Common myeloid progenitor, CD34-positive (primary cell): ENCODE results near the gene CASP10.

Source experiments
- CTCF ChIA-PET: fragments of 350-600 bp; sonication (Branson Sonifier 250); formaldehyde crosslinking; loops from one replicate; lab custom pipeline; 2021; ENCODE audit warnings: antibody characterized with exemption; lab: Charles Lee
- POLR2A ChIA-PET: fragments of 350-600 bp; sonication (Branson Sonifier 250); formaldehyde crosslinking; loops from one replicate; lab custom pipeline; 2021; ENCODE audit warnings: antibody characterized with exemption; lab: Charles Lee
- DNase-seq, 3 donors: peaks; one replicate each; pipeline versions ENCODE4 v3.0.0 to v3.0.0-alpha.2; 2013
- H3K27ac ChIP-seq, 2 experiments: 1 replicate in 1 of 2; 2 replicates in 1 of 2; pipeline ENCODE4 v1.7.0; 2013; ENCODE audit warnings: inconsistent platforms in 2 of 2, low read length in 2 of 2, mild to moderate bottlenecking in 2 of 2, low read depth in 1 of 2, moderate library complexity in 1 of 2; ENCODE audit not compliant: severe bottlenecking in 2 of 2, insufficient read depth in 1 of 2, poor library complexity in 1 of 2
- H3K27me3 ChIP-seq, 5 experiments: replicated peaks in 2 of 5; 1 replicate in 3 of 5; 2 replicates in 2 of 5; pipeline versions ENCODE4 v1.6.1 to v1.7.0; 2013; ENCODE audit warnings: low read length in 4 of 5, mild to moderate bottlenecking in 2 of 5, moderate library complexity in 2 of 5, inconsistent platforms in 1 of 5; ENCODE audit not compliant: insufficient read depth in 5 of 5, control insufficient read depth in 4 of 5
- H3K36me3 ChIP-seq, 4 experiments: 1 replicate in 2 of 4; 2 replicates in 2 of 4; pipeline versions ENCODE4 v1.6.1 to v1.7.0; 2013; ENCODE audit warnings: low read length in 3 of 4, control low read depth in 1 of 4, mild to moderate bottlenecking in 1 of 4; ENCODE audit not compliant: control insufficient read depth in 4 of 4, insufficient read depth in 4 of 4
- H3K4me1 ChIP-seq, 4 experiments: 1 replicate in 3 of 4; 2 replicates in 1 of 4; pipeline versions ENCODE4 v1.6.1 to v1.7.1; 2013; ENCODE audit warnings: low read length in 3 of 4, mild to moderate bottlenecking in 3 of 4, control low read depth in 1 of 4, inconsistent platforms in 1 of 4, moderate library complexity in 1 of 4; ENCODE audit not compliant: control insufficient read depth in 4 of 4, insufficient read depth in 4 of 4; ENCODE audit errors: control extremely low read depth in 1 of 4
- H3K4me3 ChIP-seq, 7 experiments: 1 replicate in 4 of 7; 2 replicates in 3 of 7; pipeline versions ENCODE4 v1.5.1 to v1.7.0; 2013; ENCODE audit warnings: mild to moderate bottlenecking in 7 of 7, low read length in 6 of 7, moderate library complexity in 6 of 7, inconsistent platforms in 2 of 7, low read depth in 2 of 7, control low read depth in 1 of 7; ENCODE audit not compliant: insufficient read depth in 4 of 7, control insufficient read depth in 1 of 7; ENCODE audit errors: extremely low read depth in 1 of 7
- H3K9me3 ChIP-seq, 5 experiments: 1 replicate in 4 of 5; 2 replicates in 1 of 5; pipeline versions ENCODE4 v1.6.1 to v1.7.1; 2013; ENCODE audit warnings: low read length in 4 of 5, mild to moderate bottlenecking in 2 of 5, inconsistent platforms in 1 of 5, low read depth in 1 of 5, moderate library complexity in 1 of 5; ENCODE audit not compliant: control insufficient read depth in 4 of 5, insufficient read depth in 2 of 5; ENCODE audit errors: control extremely low read depth in 1 of 5
- WGBS: methylation state at CpG from one replicate; pipeline ENCODE4 v1.1.5; 2013; ENCODE audit not compliant: insufficient coverage; 5-methylcytosine and 5-hydroxymethylcytosine counted together

CASP10 gene

DNA sequence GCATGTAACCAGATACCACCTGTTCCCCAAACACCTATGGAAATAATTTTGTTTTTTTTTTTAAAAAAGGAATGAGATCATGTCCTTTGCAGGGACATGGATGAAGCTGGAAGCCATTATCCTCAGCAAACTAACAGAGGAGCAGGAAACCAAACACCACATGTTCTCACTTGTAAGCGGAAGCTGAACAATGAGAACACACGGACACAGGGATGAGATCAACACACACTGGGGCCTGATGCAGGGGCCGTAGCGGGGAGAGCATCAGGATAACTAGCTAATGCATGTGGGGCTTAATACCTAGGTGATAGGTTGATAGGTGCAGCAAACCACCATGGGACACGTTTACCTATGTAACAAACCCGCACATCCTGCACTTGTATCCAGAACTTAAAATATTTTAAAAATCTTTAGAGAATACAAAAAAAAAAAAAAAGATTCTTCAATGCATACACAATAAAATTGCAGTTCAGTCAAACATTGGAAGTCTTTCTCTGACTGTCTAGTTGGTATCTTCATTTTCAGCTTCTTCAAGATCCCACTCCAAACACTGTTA is 11.6 kb upstream of the CASP10 start:
- peaks cover 2 to 12% (median 8%) of the 10 kb centered on the region in 4 experiments for H3K36me3 ChIP-seq
- no peak overlapping the region for H3K27ac ChIP-seq
- H3K4me1 ChIP-seq: peaks cover 0 to 19% (median 7%) of the 10 kb centered on the region in 4 experiments
- peaks cover 0 to 2% (median 0%) of the 10 kb centered on the region in 5 experiments for H3K9me3 ChIP-seq
- H3K4me3 ChIP-seq: no peak overlapping the region
- ChIA-PET POLR2A (no interaction called here), CTCF (interaction anchor here (0.6 to 2.2 kb wide), 10 partner anchors 11 to 266 kb away, joined by 3 to 9 read pairs (median 3); partner anchors contain the start of gene CASP10)
- no peaks in the 10 kb centered on the region for H3K27me3 ChIP-seq
- no peak for DNase-seq
- WGBS: 93% methylated on average over 3 of the region's 6 CpGs

DNA sequence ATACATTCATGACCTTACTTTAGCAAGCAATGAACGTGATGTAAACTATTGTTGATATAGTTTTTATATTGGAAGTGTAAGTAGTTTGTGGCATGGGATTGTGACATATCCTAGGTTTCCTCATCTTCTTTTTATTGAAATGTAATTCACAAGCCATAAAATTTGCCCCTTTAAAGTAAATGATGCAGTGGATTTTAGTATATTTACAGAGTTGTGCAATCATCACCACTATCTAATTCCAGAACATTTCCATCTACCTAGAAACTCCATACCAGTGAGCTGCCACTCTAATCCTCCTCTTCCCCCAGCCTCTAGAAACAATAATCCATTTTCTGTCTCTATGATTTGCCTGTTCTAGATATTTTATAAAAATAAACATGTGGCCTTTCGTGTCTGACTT is 10.7 kb upstream of the CASP10 start:
- ChIA-PET POLR2A (no interaction called here), CTCF (interaction anchor here (0.6 to 1.4 kb wide), 6 partner anchors 14 to 267 kb away, joined by 3 to 7 read pairs (median 3); no protein-coding TSS in a partner anchor)
- WGBS: no CpG with 5 or more reads among the region's 2 CpGs
- H3K4me1 ChIP-seq: peaks cover 0 to 19% (median 7%) of the 10 kb centered on the region in 4 experiments
- H3K9me3 ChIP-seq: no peaks in the 10 kb centered on the region
- no peak for DNase-seq
- no peak overlapping the region for H3K4me3 ChIP-seq
- no peaks in the 10 kb centered on the region for H3K27me3 ChIP-seq
- H3K36me3 ChIP-seq: peaks cover 0 to 4% (median 4%) of the 10 kb centered on the region in 4 experiments
- H3K27ac ChIP-seq: no peak overlapping the region

DNA sequence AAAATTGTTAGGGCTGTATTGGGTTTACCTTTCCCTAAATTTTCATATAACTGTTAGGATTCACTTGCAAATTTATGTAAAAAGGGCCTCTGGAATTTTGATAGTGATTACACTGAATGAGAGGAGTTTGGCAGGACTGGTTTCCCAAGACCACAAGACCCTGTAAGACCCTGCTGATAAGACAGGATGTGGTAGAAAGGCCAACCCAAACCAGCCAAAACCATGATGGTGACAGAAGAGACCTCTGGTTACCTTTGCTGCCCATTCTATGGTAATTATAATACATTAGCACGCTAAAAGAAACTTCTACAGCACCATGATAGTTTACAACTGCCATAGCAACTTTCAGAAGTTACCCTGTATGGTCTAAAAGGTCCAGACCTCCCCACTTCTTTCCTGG is 8.3 kb upstream of the CASP10 start:
- ChIA-PET POLR2A (no interaction called here), CTCF (interaction anchor here (3.7 kb wide), 1 partner anchor 268 kb away, joined by 43 read pairs; no protein-coding TSS in a partner anchor)
- 71% methylated on average over 1 of the region's 1 CpG for WGBS

DNA sequence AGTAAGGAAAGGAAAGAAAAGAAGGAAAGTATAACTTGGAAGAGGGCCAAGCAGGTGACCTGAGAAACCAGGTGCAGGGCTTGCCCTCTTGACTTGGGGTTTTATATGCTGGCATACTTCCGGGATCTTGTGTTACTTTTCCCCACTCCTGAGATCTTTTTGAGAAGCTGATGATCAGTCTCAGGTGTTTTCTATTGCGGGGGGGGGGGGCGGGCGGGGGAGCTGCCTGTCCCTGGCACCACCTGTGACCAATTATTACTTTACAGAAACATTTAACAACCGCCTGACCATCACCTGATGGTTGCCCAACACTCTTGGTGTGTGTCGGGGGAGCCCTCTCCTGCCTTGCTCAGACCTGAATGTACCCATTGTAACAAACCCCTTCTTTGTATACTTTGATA is 6.9 kb upstream of the CASP10 start:
- peaks cover 0 to 8% (median 0%) of the 10 kb centered on the region in 5 experiments for H3K9me3 ChIP-seq
- no peaks in the 10 kb centered on the region for H3K36me3 ChIP-seq
- H3K4me1 ChIP-seq: peaks cover 0 to 15% (median 6%) of the 10 kb centered on the region in 4 experiments
- POLR2A ChIA-PET: no interaction called here
- H3K27me3 ChIP-seq: no peaks in the 10 kb centered on the region
- no peak for DNase-seq
- no peak overlapping the region for H3K27ac ChIP-seq
- WGBS: 73% methylated on average over 3 of the region's 6 CpGs
- H3K4me3 ChIP-seq: no peak overlapping the region
- CTCF ChIA-PET: interaction anchor here (0.7 to 3.7 kb wide), 8 partner anchors 15 to 272 kb away, joined by 3 to 43 read pairs (median 3); no protein-coding TSS in a partner anchor

More for the DNA sequence above, 8.3 kb upstream of the CASP10 start:
- H3K36me3 ChIP-seq: no peaks in the 10 kb centered on the region
- H3K4me3 ChIP-seq: no peak overlapping the region
- peaks cover 0 to 15% (median 6%) of the 10 kb centered on the region in 4 experiments for H3K4me1 ChIP-seq
- H3K9me3 ChIP-seq: peaks cover 0 to 8% (median 0%) of the 10 kb centered on the region in 5 experiments
- no peak for DNase-seq
- no peaks in the 10 kb centered on the region for H3K27me3 ChIP-seq
- no peak overlapping the region for H3K27ac ChIP-seq

DNA sequence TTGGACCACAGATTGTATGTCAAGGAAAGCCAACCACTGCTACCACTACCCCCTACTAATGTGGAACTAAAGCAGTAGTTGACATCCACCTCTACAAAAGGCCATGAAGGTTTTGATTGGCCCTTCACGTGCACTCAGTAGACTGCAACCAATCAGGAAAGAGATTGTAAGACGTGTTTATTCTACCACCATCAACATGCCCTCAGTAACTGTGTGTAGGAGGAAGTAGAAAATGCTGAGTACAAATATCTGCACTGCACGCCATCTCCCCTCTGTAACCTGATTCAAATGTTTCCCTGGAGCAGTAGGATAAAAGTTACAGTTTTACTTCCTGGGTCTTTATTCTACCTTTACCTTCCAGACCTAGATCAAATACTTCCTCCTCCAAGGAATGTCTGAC is 2.9 kb upstream of the CASP10 start:
- H3K27me3 ChIP-seq: no peaks in the 10 kb centered on the region
- no peak overlapping the region for H3K4me3 ChIP-seq
- H3K9me3 ChIP-seq: peaks cover 0 to 8% (median 0%) of the 10 kb centered on the region in 5 experiments
- peaks cover 9 to 29% (median 15%) of the 10 kb centered on the region in 4 experiments for H3K4me1 ChIP-seq
- ChIA-PET CTCF (interaction anchor here (1.4 to 2.4 kb wide), 3 partner anchors 52 to 274 kb away, joined by 3 to 18 read pairs (median 4); partner anchors contain the start of gene ORC2), POLR2A (no interaction called here)
- WGBS: no CpG with 5 or more reads among the region's 3 CpGs
- no peaks in the 10 kb centered on the region for H3K36me3 ChIP-seq
- no peak overlapping the region for H3K27ac ChIP-seq
- peak in 2 of 3 donors; percentile 75 to 81 for DNase-seq

DNA sequence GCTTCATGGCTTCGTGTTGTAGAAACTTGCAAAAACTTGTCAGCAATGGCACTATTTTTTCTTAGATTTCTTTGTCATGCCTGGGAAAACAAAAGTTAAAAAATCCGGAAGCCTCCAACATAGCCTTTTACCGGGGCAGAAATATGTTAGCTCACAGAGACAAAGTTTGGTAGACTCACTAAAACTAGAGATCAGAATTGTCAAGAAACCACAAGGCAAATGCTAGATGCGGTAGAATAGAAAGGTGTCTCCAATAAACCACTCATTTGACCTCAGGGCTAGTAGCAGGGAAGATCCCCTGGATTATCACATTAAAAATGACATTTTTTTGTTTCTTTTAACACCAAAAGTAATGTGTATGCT is 405 bp downstream of the CASP10 start:
- ChIA-PET CTCF (interaction anchor here (0.7 to 3.4 kb wide), 30 partner anchors 9 to 278 kb away, joined by 3 to 80 read pairs (median 5); partner anchors contain the start of gene ORC2), POLR2A (interaction anchor here (1.1 to 2.0 kb wide), 4 partner anchors 9 to 50 kb away, joined by 5 to 12 read pairs (median 7); no protein-coding TSS in a partner anchor)
- Histone ChIP-seq H3K9me3 (peaks cover 0 to 7% (median 0%) of the 10 kb centered on the region in 5 experiments), H3K27ac (peak overlapping the region; percentile 78 to 90), H3K4me3 (peak overlapping the region in 6 of 7 experiments; percentile 72 to 100 (median 82)), H3K4me1 (peaks cover 29 to 52% (median 32%) of the 10 kb centered on the region in 4 experiments), H3K36me3 (peaks cover 10 to 16% (median 11%) of the 10 kb centered on the region in 4 experiments), H3K27me3 (no peaks in the 10 kb centered on the region)
- DNase-seq: peak in 1 of 3 donors; percentile 37
- WGBS: 0% methylated on average over 3 of the region's 4 CpGs
